GM19238 (cell line): ENCODE results near the gene ARHGAP12.
A peak's percentile ranks its signal among the peaks of the same experiment; 100 is the strongest.

Experiments
- DNase-seq: peaks from one replicate; pipeline ENCODE4 v3.0.0; 2011; ENCODE audit warnings: low spot score; ENCODE audit not compliant: insufficient read length

Gene ARHGAP12

GRCh38 chr10:31948021-31948420, 19.4 kb upstream of the ARHGAP12 start:
- DNase-seq = no peak

DNA sequence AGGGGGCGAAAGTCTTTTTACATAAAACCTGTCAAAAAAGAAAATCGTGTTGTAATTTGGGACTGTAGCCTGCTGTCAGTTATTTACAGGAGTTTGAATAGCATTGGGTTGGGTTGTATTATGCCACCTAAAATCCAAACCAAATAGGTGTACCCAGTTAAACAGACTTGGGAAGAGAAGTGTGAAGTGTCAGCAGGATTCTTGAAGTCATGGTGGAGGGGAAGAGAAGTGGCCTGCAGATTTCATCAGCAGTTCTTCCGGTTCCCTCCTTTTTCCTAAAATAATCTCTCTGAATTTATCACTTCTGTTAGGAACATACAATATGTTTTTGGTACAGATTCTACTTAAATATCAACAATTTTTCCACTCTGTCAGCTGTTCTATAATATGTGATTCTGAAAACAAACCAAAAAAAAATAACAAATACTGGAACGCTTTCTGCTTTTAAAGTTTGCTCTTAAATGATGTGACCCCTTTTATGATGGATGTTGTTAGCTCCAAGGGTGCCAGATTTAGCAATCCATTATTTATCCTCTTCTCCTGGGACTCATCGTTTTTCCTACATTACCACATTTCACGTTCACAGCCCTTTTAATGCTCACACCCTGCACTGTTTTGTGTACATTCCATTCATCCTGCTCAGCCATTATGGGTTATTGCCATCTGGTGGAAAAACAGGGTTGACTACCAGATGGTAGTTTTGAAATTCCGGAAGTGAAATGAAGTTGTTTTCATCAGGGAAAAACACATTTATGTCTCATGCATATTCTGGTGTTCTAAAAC, 18.7 kb upstream of the ARHGAP12 start:
- no peak for DNase-seq

- DNase-seq = no peak
Observed at GRCh38 chr10:31945392-31945791, 16.8 kb upstream of the ARHGAP12 start.

- no peak for DNase-seq
Observed at GRCh38 chr10:31944071-31944433, 15.4 kb upstream of the ARHGAP12 start.

DNA sequence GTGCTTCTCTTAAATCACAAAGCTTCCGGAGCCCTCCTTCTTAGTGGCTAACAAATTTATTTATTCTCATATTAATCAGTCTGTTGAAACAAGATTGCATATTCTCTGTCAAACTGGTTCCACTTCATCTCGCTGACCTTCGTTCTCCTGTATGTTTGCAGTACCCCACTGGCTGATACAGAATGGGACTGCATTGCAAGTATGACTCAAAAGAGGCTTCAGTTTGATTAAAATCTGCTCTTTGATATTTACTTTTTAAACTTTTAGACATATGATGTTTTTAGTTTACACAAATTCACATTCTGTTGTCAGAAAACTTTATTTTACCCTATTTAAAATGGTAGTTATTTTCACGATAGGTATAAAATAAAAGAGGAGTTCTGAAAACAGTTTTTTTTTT, 14.3 kb upstream of the ARHGAP12 start:
- no peak for DNase-seq

DNA sequence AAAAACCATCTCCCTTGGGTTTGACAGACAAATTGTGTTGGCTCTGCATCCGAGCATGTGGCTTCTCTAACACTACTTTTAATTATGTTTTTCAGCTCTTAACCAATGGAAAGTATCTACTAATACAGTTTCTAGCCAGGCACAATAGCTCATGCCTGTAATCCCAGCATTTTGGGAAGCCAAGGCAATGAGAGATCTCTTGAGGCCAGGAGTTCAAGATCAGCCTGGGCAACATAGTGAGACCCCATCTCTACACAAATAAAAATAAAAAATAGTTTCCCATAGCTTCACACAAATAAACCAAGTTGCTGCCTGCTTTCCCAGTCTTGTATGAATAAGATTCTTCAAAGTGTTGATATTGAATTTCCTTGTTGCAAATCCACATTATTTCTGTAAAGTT, 13.8 kb upstream of the ARHGAP12 start:
- no peak for DNase-seq

GRCh38 chr10:31940839-31941653, 12.4 kb upstream of the ARHGAP12 start:
- DNase-seq = no peak

DNA sequence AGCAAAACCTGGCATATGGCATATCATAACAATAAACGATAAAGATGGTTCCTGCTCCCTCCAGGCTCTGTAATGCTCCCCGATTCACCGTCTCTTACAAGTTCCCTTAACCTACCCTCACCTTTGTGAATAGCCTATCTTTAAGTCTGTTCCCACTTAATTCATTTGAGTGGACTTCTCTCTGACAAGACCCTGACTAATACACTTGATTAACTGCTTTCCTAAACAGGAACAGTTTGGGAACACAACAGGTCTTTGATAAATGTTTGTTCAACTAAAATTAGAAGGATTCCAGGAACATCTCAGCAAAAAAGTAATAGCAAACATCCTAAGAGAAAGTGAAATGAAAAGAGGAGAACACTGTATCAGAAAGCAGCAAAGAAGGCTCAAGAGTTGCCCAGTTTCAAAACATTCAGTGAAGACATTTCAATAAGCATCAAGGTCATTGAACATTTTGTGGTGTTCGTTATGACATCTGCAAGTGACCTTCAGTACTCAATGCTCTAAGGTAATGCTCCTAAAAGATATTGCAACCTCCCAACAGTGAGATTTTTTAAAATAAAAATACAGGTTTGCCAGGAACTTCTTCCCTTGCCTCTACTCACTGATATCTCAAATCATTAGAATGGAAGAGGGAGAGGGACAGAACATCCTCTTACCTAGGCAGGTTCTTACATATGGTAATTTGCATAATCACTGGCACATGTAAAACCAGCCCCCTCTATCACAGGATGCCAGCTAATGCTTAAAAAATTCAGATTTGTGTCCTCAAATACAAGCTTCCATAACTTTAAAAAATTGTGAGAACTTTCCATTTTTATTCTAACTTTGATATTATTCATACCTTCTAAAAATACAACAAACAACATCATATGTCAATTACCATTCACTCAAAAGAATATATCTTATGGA, 11.4 kb upstream of the ARHGAP12 start:
- DNase-seq = no peak

DNA sequence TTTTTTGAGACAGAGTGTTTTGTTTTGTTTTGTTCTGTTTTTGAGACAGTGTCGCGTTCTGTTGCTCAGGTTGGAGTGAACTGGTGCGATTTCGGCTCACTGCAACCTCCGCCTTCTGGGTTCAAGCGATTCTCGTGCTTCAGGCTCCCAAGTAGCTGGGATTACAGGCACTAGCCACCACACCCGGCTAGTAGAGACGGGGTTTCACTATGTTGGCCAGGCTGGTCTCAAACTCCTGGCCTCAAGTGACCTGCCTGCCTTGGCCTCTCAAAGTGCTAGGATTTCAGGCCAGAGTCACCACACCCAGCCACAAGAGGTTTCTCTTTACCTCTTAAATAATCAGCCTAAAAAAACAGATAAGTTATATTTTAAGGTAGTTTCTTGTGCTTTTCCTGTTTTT, 8.7 kb upstream of the ARHGAP12 start:
- DNase-seq = no peak

- no peak for DNase-seq
Observed at GRCh38 chr10:31936933-31937332, 8.3 kb upstream of the ARHGAP12 start.

DNA sequence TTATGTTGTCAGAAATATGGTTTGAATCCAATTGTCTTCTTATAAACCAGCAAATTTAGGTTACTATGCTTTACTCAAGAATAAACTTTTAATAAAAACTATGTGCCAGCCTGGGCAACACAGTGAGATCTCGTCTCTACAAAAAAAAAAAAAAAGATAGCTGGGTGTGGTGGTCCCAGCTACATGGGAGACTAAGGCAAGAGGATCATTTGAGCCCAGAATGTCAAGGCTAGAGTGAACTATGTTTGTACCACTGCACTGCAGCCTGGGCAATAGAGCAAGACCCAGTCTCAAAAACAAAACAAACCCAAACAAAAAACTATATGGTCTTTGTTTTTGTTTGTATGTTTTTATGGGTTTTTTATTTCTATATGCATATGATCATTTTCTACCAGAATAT, 7.5 kb upstream of the ARHGAP12 start:
- no peak for DNase-seq

DNA sequence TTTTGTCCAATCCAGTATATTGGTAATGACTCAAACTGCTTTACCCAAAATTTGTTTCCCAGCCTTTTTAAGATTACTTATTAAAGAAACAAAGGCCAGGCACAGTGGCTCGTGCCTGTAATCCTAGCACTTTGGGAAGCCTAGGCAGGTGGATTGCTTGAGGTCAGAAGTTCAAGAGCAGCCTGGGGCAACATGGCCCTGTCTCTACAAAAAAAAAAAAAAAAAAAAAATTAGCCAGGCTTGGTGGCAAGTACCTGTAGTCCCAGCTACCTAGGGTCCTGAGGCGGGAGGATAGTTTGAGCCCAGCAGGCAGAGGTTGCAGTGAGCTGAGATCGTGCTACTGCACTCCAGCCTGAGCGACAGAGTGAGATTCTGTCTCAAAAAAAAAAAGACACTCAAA, 7.0 kb upstream of the ARHGAP12 start:
- DNase-seq = no peak

GRCh38 chr10:31932838-31933237, 4.2 kb upstream of the ARHGAP12 start:
- DNase-seq = no peak

GRCh38 chr10:31930856-31931255, 2.2 kb upstream of the ARHGAP12 start:
- no peak for DNase-seq

DNA sequence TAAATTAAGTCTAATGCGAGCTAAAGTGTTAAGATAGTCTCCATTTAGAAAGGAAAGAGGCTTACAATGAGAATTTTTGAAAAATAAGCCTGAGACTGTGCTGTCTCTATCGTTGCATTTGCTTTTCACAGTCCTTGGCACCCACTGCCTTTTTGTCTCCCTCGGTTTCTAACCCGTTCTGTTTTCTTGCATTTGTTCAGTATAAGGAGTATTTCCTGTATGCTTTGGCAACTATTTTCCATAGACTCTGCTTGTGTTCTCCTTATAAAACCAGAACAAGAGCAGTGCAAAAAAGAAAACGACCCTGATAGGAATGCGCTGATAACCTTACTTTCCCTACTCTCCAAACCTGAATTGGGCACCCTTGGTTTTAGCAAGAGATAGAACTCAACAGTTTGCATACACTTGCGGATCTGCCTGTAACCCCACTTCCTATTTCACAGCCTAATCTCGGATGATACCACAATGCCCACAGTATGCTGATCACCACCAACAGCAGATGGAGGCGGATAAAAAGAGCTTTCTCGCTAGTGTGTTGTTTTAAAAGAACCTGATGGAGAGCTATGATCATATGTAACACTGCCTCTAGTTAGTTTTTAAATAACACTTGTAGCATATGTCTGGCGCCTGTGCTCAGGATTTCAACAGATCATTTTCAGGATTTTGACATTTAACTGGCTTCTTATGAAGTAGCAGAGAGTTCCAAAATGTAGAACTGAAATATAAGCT, 1.6 kb upstream of the ARHGAP12 start:
- peak; percentile 13 for DNase-seq

DNA sequence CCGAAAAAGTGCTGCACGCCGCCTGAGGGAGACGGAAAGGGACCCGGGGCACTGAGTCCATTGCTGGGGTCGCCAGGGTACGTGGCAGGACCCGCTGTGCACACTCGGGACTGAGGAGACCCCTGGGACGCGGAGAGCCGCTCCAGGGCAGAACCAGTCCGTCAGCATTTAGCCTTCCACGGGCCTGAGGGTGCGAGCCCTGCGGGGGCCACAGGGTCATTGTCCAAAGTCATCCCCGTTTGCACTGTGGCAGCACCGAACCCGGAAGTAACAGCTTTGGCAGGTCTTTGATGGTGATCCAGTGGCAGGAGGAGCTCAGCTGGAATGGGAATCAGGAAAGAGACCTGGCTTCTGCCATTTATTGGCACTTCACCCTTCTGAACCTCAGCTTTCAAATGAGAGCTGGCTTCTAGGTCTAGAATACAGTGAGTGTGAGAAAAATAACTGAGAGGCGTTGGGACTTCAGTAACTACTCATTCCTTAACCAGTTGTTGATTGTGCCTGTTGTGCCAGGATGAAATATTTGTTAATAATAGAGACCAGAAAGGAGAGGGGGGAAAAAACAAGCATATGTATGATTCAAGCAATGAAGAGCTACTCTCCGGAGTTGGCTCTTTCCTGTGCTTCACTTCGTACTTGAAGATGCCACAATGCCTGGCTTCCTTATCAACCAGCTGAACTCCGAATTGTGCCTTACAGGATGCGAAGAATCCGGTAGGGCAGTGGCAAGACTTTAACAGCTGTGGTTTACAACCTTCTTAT, 811 bp upstream of the ARHGAP12 start:
- DNase-seq = peak; percentile 16

GRCh38 chr10:31927884-31928548, 615 bp downstream of the ARHGAP12 start:
- peak; percentile 45 for DNase-seq

DNA sequence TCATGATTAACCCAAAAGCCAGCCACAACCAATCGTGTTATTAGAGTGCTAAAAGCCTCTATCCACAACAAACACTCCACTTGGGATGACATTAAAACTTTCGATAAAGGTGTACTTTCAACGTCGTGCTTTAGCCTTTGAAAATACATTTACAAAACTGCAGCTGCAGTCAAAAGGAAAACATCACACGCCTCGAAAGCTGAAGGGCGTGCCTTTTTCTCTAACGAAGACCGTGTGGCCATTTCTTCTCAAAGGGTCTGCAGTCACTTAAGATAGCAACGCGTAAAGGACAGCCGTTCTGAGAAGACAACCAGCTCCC, 1.1 kb downstream of the ARHGAP12 start:
- no peak for DNase-seq

GRCh38 chr10:31926765-31927564, 1.7 kb downstream of the ARHGAP12 start:
- no peak for DNase-seq
